Skeletal muscle cell (primary cell): ENCODE measurements around the gene WNT6.

Source experiments
- DNase-seq: peaks from one replicate; pipeline ENCODE4 v3.0.0-alpha.2; 2010; ENCODE audit warnings: low read depth
- H3K4me3 ChIP-seq: 2 replicates; pipeline ENCODE4 v1.5.1; 2011; ENCODE audit warnings: low read depth, mild to moderate bottlenecking, control low read depth, low read length, moderate library complexity

The WNT6 gene

GRCh38 chr2:218856167-218856895 is 3.3 kb upstream of the WNT6 start:
- no peak for DNase-seq
- no peak overlapping the region for H3K4me3 ChIP-seq

DNA sequence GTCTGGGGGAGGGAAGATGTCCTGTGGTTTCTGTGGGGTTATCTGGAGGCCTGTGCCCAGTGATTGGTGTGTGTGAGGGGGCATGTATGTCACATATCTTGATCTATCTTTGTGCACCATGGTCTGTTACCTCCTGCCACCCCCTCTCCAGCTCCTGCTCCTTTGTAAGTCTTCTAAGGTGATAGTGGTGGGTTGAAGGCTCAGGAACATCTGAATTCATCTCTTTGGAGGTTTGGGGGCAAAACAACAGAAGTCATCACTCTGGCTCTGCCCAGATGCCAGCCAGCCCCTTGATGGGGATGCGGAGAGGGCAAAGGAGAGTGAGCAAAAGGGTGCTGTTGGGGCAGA is 2.7 kb upstream of the WNT6 start:
- no peak for DNase-seq
- H3K4me3 ChIP-seq: no peak overlapping the region

DNA sequence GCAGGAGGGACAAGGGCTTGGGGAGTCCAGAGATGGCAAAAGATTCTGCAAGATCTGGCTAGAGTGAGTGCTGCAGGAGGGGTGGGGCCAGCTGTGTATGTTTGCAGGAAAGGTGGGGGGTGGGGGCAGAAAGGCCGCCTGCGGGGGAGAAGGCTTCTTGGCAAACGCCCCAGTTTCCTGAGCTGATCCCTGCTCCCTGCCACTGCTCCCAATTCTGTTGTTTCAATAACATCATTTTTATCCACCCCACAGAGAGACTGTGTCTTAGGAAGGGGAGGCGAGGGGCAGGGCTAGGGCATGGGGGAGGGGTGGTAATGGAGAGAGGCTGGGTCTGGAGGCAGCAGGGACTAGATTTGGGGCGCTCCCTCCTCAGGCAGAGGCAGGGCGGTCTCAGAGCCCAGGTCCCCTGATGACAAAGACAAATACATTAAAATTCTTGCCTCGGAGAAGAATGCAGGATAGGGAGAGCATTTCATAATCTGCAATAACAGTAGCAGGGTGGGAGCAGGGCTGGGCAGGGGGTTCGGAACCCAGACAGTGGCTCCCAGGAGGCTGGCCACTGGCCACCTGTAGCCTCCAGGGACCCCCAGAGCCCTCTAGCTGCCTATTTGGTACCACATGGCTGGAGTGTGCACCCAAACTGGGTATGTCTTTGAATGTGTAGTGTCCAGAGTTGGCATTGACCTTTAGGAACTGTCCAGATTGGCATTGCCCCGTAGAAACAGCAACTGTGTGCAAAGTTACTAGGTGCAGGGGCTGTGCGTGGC is 2.1 kb upstream of the WNT6 start:
- DNase-seq: no peak
- H3K4me3 ChIP-seq: no peak overlapping the region

GRCh38 chr2:218858138-218858445 is 1.5 kb upstream of the WNT6 start:
- no peak for DNase-seq
- H3K4me3 ChIP-seq: no peak overlapping the region

GRCh38 chr2:218858671-218859555 is 692 bp upstream of the WNT6 start:
- H3K4me3 ChIP-seq: peak overlapping the region; percentile 17
- no peak for DNase-seq

- peak overlapping the region; percentile 23 for H3K4me3 ChIP-seq
- DNase-seq: no peak
These were observed 605 bp downstream of the WNT6 start for GRCh38 chr2:218859988-218860831.

DNA sequence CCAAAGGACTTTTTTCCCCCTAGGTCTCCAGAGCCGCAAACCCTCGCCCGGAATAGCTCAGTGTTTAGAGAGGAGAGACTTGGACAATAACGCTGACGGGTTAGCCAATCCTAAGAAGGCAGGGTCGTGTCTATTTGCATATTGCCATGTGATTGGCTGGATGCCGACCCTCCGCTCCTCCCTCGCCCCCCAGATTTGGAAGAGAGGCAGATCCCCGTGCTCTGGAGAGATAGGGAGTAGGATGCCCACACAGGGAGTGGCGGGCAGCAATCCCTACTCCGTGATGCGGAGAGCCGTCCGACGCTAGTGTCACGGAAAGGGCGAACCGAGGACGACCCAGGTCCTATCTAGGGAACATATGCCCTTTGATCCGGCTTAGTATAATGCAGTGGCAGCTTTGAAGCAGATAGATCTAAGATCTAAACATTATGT is 1.4 kb downstream of the WNT6 start:
- DNase-seq: no peak
- H3K4me3 ChIP-seq: no peak overlapping the region

- no peak for DNase-seq
- H3K4me3 ChIP-seq: no peak overlapping the region
These were observed 2.2 kb downstream of the WNT6 start for GRCh38 chr2:218861645-218862318.

GRCh38 chr2:218863021-218863520 is 3.5 kb downstream of the WNT6 start:
- H3K4me3 ChIP-seq: no peak overlapping the region
- DNase-seq: no peak

- DNase-seq: no peak
These were observed 5.8 kb downstream of the WNT6 start for GRCh38 chr2:218865396-218865795.

DNA sequence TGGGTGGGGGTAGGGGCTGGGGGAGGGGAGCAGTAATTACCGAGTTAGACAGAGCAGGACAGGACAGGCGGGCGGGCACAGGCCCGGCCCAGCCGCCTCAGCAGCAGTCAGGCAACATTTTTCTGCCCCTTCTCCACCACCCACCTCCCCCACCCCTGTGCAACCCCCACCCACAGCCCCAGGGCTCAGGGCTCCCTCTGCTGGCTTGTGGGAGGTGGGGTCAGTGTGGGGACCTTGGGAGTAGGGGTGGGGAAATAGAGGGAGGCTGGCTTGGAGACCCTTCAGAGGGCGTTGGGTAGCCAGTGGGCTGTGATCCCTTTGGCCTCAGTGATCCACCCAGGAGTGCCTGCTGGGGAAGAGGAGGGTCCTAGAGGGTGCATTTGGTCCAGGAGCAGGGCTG is 6.4 kb downstream of the WNT6 start:
- no peak for DNase-seq
- H3K4me3 ChIP-seq: no peak overlapping the region

More at GRCh38 chr2:218865396-218865795, 5.8 kb downstream of the WNT6 start:
- H3K4me3 ChIP-seq: no peak overlapping the region

DNA sequence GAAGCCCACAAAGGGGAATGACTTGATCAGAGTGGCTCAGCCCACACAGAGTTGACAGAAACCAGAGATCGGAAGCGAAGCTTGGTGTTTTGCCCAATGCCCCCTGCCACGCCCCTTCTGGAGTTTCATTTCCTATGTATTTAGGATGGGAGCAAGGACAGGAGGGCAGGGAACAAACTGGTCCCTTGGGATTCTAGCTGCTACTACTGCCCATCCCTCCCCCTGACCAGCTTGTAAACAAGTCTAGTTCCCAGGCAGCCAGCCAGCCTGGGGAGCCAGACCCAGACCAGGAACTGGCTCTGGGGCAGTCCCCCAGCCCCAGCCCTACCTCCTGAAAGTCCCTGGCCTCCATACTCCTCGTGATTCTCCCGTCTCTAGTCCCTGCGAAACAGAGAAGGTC is 8.3 kb downstream of the WNT6 start:
- no peak for DNase-seq
- no peak overlapping the region for H3K4me3 ChIP-seq

- DNase-seq: no peak
- H3K4me3 ChIP-seq: no peak overlapping the region
These were observed 9.5 kb downstream of the WNT6 start for GRCh38 chr2:218869064-218869463.

GRCh38 chr2:218870984-218871344 is 11.4 kb downstream of the WNT6 start:
- H3K4me3 ChIP-seq: no peak overlapping the region
- no peak for DNase-seq

- H3K4me3 ChIP-seq: no peak overlapping the region
- DNase-seq: no peak
These were observed 12.0 kb downstream of the WNT6 start for GRCh38 chr2:218871345-218872302.

DNA sequence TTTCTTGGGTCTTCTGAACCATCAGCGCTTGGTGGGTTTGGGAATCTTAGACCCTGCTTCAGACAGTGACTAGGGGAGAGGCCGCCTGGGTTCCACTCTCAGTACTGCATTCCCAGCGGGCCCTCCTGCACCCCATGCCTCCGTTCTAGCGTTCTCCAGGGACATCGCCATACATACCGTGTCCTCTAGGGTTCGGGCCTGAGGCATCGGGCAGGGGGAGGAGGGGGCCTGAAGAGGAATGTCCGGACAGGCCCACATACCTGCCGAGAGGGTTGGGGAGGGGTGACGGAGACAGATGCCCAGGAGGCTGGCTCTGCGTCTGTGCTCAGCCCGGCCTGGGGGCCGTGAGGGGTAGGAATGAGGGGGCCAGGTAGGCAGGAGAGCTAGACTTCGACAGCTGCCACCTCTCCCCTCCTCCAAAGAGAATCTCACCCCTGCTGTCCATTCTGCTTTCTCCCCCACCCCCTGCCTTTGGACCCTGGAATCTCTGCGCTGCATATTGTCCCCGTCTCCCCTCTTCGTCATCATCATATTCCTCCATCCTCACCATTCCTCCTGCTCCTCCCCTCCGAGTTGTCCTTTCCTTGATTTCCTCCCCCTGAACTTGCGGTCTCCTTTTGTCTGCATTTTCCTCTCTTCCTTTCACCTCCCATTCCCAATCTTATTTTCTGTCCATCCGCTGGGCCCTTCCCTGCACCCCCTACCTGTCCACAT is 13.2 kb downstream of the WNT6 start:
- DNase-seq: no peak
- H3K4me3 ChIP-seq: no peak overlapping the region
